IPS DF 4.7 (cell line): ENCODE data around the gene STAC.
"Not testable (repeated sequence)": the region's sequence is repeated elsewhere in the genome, so short reads cannot be mapped to it uniquely, and the experiment has no call there.

Source experiments
- DNase-seq: peaks from one replicate; pipeline ENCODE4 v3.0.0-alpha.2; 2013; ENCODE audit warnings: low spot score; ENCODE audit errors: extremely low read depth

The STAC gene

GRCh38 chr3:36477655-36478054, 97.4 kb downstream of the STAC start:
- no peak for DNase-seq

GRCh38 chr3:36480911-36481648, 100.8 kb downstream of the STAC start:
- no peak for DNase-seq

DNA sequence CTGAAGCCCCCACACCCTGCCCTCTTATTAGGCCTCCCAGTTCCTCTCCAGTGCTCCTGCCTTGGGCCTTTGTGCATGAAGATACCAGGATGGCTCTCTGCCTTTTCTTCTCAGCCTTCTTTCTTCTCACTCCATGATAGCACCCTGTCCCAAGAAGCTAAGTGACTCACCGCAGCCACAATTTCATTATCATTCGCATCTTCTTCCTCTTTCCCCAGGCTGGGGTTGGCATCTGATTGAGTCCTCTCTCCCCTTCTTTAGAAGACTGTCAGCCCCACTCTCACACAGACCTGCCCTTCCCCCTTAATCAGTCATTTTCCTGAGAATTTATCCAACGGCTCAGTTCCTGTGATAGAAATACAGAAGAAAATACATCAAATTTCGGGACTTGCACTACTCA, 102.0 kb downstream of the STAC start:
- DNase-seq, result no peak

- DNase-seq, result no peak
Observed at GRCh38 chr3:36482880-36483279, 102.6 kb downstream of the STAC start.

GRCh38 chr3:36483709-36484108, 103.4 kb downstream of the STAC start:
- no peak for DNase-seq

GRCh38 chr3:36484386-36484785, 104.1 kb downstream of the STAC start:
- no peak for DNase-seq

DNA sequence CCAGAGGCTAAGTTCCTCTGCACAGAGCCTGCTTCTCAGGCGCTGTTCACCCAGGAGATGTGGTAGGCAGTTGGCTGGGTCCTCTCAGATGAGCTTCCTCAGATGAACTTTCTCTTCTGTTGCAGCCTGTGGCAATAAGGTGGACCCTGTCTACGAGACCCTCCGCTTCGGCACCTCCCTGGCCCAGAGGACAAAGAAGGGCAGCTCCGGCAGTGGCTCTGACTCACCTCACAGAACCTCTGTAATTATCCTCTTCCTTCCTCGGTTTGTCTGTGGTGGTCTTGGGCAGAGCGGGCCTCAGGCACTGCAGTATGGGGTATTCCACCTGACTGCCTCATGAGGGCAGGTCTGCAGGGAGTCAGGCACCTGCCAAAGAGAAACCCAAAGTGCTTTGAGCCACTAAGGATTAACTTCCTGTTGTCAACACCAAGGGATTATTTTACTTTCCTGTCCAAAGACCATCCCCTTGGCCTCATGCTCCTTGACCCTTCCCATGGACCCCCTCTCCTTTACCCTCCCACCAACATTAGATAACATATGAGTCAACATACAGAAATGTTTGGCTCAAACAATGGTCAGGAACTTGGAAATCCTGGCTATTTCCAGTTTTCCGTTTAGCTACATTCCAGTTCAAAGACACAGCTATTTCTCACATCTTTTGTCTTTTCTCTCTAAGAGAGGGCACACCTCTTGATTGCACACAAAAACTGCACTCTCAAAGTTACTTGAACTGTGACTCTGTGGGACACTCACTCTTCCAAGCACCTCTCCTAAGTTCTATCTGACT, 105.9 kb downstream of the STAC start:
- no peak for DNase-seq

DNA sequence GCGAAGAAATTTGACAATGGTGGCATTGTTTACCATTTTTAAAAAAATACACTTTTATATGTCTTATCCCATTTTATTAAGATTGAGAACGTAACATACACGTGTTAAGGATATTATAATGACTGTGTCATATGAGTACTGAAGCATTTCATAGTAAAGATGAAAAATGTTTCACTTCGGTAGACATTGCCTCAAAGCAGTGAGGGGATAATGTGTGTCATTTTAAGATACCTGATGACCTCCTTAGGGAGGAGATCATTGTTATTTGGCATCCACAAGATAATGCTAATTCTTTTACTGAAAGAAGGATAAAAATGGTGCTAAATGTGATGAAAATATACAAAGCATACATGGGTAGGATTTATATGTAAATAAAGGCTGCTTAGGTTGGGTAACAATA, 107.3 kb downstream of the STAC start:
- no peak for DNase-seq

DNA sequence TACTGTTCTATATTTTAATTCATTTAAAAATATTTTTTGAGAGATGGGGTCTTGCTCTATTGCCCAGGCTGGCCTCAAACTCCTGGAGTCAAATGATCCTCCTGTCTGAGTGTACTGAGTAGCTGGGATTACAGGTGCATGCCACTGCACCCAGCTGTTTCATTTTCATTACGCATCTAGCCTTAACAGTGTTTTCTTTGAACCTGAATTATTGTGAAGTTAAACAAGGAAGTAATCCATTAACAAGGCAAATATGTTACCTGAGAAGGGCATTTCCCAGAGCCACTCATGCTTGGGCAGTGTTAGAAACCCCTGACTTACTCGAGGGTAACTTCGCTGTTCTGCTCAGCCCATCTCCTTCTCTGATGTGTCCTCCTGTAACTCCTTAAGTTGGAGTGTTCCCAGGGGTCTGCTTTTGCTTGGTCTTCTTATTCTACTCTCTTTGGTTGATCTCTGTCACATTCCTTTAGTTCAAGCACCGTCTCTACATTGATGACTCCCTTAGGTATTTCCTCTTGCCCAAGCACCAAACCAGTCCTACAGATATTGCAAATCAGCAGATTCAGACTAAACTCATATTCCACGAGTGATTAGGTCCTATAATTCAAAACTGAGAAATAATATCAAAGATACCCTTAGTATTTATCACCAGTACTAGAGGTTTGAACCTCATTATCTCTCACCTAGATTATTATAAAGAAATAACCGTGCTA, 107.9 kb downstream of the STAC start:
- DNase-seq, result no peak

DNA sequence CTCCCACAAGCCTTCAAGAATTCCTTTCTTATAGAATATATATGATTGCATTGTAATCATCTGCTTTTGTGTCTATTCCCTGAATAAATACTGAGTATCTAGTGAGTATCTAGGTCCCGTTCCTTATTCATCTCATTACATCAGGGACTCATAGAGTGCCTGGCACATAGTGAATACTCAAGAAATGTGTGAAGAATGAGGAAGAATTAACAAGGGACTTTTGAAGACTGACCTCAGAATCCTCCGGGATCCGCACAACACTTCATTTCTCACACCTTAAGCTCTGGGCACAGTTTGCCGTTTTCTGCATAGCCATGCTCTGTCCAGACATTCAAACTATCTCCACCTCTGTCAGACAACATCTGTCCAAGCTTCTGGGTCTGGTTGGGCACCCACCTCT, 108.8 kb downstream of the STAC start:
- DNase-seq, result no peak

- DNase-seq, result no peak
Observed at GRCh38 chr3:36489679-36490425, 109.5 kb downstream of the STAC start.

DNA sequence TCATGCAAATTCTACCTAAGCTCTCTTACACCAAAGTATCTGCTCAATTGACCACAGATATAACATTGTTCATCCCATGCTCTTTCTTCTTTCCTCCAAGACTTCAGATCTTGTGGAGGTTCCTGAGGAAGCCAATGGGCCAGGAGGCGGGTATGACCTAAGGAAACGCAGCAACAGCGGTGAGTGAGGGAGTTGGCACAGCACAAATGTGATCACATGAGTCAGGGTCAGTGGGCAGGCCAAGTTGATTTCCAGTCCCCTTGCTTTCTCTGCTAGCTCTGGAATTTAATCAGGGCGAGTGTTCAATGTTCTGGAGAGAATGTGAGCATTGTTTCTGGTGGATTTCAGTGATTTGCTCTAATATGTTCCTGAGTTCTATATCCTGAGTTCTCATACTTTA, 112.7 kb downstream of the STAC start:
- no peak for DNase-seq

DNA sequence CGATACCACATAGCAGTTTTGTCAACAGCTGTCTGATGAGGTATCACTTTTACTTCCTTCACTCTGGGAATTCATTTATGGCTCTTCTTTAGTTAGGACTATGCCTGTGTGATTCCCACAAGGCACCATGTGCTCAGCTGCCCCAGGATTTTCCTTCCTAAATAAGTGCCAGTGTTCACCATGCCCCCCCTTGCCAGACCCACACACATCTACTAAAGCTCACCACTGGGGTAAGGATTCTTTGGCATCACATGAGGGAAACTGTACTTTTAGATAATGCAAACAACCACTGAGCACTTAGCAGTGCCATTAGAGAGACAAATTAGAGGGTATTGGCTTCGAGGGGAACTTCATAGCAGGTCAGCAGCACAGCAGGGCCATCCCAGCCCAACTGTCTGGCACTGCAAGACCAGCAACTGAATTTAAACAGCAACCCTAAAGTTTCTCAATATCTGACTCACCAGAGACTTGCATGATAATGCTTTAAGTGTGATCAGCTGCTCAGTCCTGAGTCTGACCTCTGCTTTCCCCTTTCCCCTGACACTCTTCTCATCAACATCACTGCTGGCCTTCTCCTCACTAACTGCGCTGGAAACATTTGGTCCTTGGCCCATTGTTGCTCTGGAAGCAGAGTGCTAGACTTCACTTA, 114.3 kb downstream of the STAC start:
- no peak for DNase-seq

DNA sequence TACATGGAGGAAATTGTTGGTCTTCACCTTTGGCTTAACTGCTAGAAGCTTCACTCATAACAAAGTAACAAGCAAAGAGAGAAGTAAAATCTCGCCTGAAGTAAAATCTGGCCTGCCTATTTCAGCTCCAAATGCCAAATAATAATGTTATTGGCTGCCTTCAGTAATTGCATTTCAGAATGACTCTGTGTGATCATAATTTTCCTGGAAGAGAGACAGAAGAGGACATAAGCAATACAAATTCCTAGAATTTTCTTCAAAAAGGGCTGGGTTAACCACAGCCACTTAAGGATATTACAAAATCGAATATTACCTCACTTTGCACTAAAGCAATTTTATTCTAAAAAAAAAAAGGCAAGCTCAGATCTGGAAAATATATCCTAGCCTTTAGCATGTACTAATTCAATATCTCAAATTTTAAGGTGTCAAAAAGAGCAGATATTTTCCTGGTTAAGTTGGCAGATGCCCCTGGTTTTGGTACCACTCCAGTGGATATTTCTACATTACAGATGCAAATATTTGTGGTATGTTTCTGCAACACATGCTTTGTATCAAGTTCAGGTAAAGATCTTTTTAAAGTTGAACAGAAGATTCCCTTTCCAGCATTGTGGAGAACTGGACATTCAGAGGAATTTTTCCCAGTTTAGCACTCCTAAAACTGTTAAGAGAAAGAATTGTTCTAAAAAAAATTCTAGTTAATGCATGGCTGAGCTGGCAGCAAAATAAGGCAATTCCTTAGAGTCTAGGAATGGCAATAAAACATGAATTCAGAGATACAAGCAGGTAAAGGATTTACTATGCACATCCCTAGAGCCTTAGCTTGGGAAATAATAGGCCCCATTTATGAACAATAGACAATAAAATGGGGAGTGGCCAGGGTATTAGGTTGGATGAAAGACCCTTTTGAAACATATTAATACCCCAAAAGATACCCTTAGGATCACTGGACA, 116.7 kb downstream of the STAC start:
- DNase-seq, result no peak

DNA sequence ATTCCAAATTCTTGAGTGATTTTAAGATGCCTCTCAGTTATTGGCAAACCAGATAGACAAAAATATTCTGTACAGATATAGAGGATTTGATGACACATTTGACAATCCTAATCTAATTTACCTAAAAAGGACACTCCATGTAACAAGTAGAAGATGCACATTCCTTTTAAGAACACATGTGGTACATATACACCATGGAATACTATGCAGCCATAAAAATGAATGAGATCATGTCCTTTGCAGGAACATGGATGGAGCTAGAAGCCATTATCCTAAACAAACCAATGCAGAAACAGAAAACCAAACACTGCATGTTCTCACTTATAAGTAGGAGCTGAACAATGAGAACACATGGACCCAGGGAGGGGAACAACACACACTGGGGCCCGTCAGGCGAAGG, 119.7 kb downstream of the STAC start:
- not testable (repeated sequence) for DNase-seq

DNA sequence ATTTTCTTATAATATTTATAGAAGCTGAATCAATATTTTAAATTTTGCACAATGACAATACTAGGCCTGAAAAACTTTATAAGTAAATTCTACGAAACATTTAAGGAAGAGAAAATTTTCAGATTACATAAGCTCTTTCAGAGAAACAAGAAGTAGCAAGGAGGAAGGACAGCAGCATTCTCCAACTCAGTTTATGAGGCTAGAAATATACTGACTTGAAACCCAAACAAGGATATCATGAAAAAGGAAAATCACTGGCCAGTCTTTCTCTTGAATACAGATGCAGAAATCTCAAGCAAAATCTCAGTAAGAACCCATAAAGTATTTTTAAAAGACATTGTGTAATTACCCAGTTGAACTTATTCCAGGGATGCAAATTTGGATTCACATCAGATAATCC, 121.3 kb downstream of the STAC start:
- no peak for DNase-seq

GRCh38 chr3:36505393-36505792, 125.1 kb downstream of the STAC start:
- DNase-seq, result no peak

- no peak for DNase-seq
Observed at GRCh38 chr3:36511791-36512486, 131.6 kb downstream of the STAC start.

DNA sequence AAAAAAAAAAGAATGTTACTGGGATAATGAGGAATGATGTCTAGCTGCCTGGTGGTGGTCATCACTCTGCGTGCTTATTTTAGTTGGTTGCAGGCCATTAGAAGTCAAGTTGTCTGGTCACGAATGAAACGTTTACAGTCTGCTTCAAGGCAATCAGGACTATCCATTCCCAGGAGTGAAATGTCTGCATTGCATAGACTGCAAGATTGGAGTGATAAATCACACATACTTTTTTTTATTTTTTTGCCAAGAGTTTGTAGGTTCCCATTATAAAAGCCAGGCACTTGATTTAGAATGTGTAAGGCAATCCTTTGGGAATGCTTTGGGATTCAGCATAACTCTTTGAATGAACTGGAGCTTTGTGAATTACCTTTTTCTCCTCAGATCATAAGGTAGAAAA, 132.3 kb downstream of the STAC start:
- no peak for DNase-seq
